Kidney (tissue), 14 donors: ENCODE data around the gene ATP10B. TPM values are rescaled to one million over a fixed set of nuclear protein-coding genes. Genes with fewer than 3 reads are reported as not detected.

Experiments
- DNase-seq, 5 donors: peaks; one replicate each; pipeline ENCODE4 v3.0.0-alpha.2; 2013 to 2020
- FAIRE-seq: peaks from 2 replicates; lab custom pipeline; 2012; peaks lifted over from hg19 to GRCh38; lab: Jason Lieb, UNC
- H3K27ac ChIP-seq, 2 donors: one replicate each; pipeline ENCODE4 v1.7.0; 2013; ENCODE audit warnings: low read depth in 2 of 2, low read length in 2 of 2, inconsistent platforms in 1 of 2
- H3K27me3 ChIP-seq: one replicate; pipeline ENCODE4 v1.7.1; 2013; ENCODE audit warnings: low read length, inconsistent platforms; ENCODE audit not compliant: control insufficient read depth, insufficient read depth
- H3K36me3 ChIP-seq, 3 donors: one replicate each; pipeline versions ENCODE4 v1.7.0 to v1.7.1; 2013; ENCODE audit warnings: low read length in 3 of 3, control low read depth in 1 of 3, inconsistent platforms in 1 of 3; ENCODE audit not compliant: insufficient read depth in 3 of 3, control insufficient read depth in 2 of 3
- H3K4me1 ChIP-seq, 3 donors: one replicate each; pipeline versions ENCODE4 v1.7.0 to v1.7.1; 2013; ENCODE audit warnings: low read length in 3 of 3, inconsistent platforms in 1 of 3, low read depth in 1 of 3; ENCODE audit not compliant: control insufficient read depth in 2 of 3, insufficient read depth in 2 of 3
- H3K4me3 ChIP-seq, 3 donors: one replicate each; pipeline versions ENCODE4 v1.7.0 to v1.8.1; 2013; ENCODE audit warnings: low read length in 3 of 3, control low read depth in 1 of 3, inconsistent platforms in 1 of 3
- H3K9ac ChIP-seq, 3 donors: one replicate each; pipeline versions ENCODE4 v1.7.0 to v1.7.1; 2013; ENCODE audit warnings: low read length in 3 of 3, control low read depth in 1 of 3, inconsistent platforms in 1 of 3
- H3K9me3 ChIP-seq, 3 donors: one replicate each; pipeline versions ENCODE4 v1.7.0 to v1.7.1; 2013; ENCODE audit warnings: low read length in 3 of 3, control low read depth in 1 of 3, inconsistent platforms in 1 of 3; ENCODE audit not compliant: control insufficient read depth in 2 of 3, insufficient read depth in 1 of 3
- intact Hi-C: fragments of 100-400 bp; cut with DNase I; formaldehyde crosslinking; loops from one replicate; pipeline ENCODE4 v1.11.1; 2022
- polyA plus RNA-seq: library from polyadenylated mRNA; stranded (reverse); fragments of 350-450 nt; fragmentation: Illumina TruSeq; extraction: RNeasy Lipid Tissue Mini Kit (QIAGEN cat#74804); gene quantifications from one replicate; pipeline ENCODE4 v1.2.3, GENCODE V29; 2014; ENCODE audit warnings: low read depth, low replicate concordance; ENCODE audit not compliant: insufficient read depth
- total RNA-seq: library from RNA; stranded (reverse); fragmentation: NEBNext Ultra II Directional; extraction: Animal tissue kit (Norgen Biotek cat#: 25700); gene quantifications from one replicate; pipeline ENCODE4 v1.2.1, GENCODE V29; 2021
- TF ChIP-seq, protein P1 (sequence below): IDR thresholded peaks from 3 replicates; pipeline ENCODE4 v1.5.1; 2012; ENCODE audit warnings: mild to moderate bottlenecking, moderate library complexity, borderline replicate concordance; ENCODE audit not compliant: insufficient read depth; ENCODE audit errors: extremely low read depth
- donor health status: control.
- donor health status: control.
- donor health status: control.
- donor health status: control.
- donor health status: control.
- donor health status: DM: yes; HTN: yes; CAD: no.
- donor health status: Normal renal cell carcinoma (clear cell type).

The ATP10B gene
- total and polyA plus RNA-seq, 2 donors from 2014 or later: 1.4 TPM; not detected in 1

DNA sequence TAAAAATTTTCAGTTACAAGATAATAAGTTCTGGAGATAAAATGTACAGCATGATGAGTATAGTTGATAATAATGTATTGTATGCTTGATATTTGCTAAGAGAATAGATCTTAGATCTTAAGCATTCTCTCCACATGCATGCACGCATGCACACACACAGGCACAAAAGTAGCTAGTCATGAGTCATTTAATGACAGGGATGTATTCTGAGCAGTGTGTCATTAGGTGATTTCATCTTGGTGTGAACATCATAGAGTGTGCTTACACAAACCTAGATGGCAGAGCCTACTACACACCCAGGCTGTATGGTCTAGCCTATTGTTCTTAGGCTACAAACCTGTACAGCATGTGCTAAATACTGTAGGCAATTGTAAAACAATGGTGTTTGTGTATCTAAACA, 306.2 kb downstream of the ATP10B start:
- TF ChIP-seq, protein P1, sequence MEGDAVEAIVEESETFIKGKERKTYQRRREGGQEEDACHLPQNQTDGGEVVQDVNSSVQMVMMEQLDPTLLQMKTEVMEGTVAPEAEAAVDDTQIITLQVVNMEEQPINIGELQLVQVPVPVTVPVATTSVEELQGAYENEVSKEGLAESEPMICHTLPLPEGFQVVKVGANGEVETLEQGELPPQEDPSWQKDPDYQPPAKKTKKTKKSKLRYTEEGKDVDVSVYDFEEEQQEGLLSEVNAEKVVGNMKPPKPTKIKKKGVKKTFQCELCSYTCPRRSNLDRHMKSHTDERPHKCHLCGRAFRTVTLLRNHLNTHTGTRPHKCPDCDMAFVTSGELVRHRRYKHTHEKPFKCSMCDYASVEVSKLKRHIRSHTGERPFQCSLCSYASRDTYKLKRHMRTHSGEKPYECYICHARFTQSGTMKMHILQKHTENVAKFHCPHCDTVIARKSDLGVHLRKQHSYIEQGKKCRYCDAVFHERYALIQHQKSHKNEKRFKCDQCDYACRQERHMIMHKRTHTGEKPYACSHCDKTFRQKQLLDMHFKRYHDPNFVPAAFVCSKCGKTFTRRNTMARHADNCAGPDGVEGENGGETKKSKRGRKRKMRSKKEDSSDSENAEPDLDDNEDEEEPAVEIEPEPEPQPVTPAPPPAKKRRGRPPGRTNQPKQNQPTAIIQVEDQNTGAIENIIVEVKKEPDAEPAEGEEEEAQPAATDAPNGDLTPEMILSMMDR: no peak
- FAIRE-seq (no peak), DNase-seq (no peak)
- Histone ChIP-seq H3K27me3 (no peaks in the 10 kb centered on the region), H3K4me3 (no peak overlapping the region), H3K4me1 (no peaks in the 10 kb centered on the region), H3K9me3 (no peaks in the 10 kb centered on the region), H3K9ac (no peak overlapping the region), H3K36me3 (no peaks in the 10 kb centered on the region), H3K27ac (no peak overlapping the region)
- intact Hi-C loops: no loop called here

DNA sequence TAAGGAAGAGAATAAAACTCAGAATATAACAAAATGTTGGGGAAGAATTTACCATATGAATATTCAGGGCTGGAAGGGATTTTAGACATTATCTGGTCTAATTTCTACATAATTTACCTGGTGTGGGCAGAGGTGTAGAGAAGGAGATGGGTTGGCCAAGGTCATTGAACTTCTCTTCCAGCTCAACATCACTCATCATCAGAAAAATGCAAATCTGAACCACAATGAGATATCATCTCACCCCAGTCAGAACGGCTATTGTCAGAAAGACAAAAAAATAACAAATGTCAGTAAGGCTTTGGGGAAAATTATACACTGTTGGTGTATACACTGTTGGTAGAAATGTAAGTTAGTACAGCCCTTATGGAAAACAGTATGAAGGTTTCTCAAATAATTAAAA, 308.6 kb downstream of the ATP10B start:
- FAIRE-seq (no peak), DNase-seq (no peak)
- no peak overlapping the region for H3K4me3 ChIP-seq
- H3K4me1 ChIP-seq: no peaks in the 10 kb centered on the region
- no peaks in the 10 kb centered on the region for H3K9me3 ChIP-seq
- intact Hi-C loops: no loop called here
- TF ChIP-seq, protein P1: no peak
- no peak overlapping the region for H3K9ac ChIP-seq
- H3K36me3 ChIP-seq: no peaks in the 10 kb centered on the region
- no peaks in the 10 kb centered on the region for H3K27me3 ChIP-seq
- no peak overlapping the region for H3K27ac ChIP-seq

DNA sequence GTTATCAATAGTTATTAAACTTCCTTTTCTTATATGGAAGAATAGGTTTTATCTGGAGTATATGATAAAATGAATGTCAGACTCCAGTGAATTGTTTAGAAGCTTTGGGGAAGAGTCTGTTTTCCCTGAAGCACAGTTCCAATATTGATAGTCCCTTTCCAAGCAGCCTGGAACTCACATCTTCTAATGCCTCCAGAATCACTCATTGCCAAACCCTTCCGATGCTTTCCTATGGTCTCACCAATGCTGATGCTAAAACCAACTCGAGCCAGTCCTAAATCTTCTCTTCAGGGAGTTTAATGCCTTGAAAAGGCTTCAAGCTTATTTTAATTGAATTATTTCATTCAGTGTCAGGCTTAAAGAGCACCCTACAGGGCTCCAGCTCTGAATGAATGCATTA, 309.2 kb downstream of the ATP10B start:
- Histone ChIP-seq H3K9me3 (no peaks in the 10 kb centered on the region), H3K27ac (no peak overlapping the region), H3K4me3 (no peak overlapping the region), H3K9ac (no peak overlapping the region), H3K27me3 (no peaks in the 10 kb centered on the region), H3K4me1 (no peaks in the 10 kb centered on the region), H3K36me3 (no peaks in the 10 kb centered on the region)
- FAIRE-seq (no peak), DNase-seq (no peak)
- intact Hi-C loops: no loop called here
- TF ChIP-seq, protein P1: no peak

DNA sequence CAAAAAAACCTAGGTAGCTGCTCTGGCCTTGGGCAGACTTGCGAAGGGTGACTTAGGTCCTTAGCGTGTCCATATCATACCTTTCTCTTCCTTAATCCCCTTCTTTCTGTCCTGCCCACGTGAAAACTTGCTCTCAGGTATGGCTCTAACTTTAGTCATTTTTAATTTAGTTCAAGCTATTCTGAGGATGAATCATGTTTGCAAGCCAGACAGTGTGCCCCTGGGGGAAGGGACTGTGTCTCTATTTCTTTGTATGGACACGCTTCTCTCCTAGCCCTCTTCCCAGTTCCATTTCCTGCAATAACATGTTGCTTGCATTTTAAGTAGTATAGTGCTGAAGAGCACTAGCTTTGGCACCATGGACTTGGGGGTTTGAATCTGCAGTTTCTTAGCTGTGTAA, 309.7 kb downstream of the ATP10B start:
- H3K27me3 ChIP-seq: no peaks in the 10 kb centered on the region
- no peak overlapping the region for H3K9ac ChIP-seq
- FAIRE-seq (no peak), DNase-seq (no peak)
- no peak overlapping the region for H3K4me3 ChIP-seq
- H3K36me3 ChIP-seq: no peaks in the 10 kb centered on the region
- intact Hi-C loops: no loop called here
- no peaks in the 10 kb centered on the region for H3K9me3 ChIP-seq
- TF ChIP-seq, protein P1: no peak
- H3K4me1 ChIP-seq: no peaks in the 10 kb centered on the region
- H3K27ac ChIP-seq: no peak overlapping the region
